K562 (cell line): Measurements from ENCODE around the gene WDCP. TPM values are rescaled to one million over a fixed set of nuclear protein-coding genes. Genes with fewer than 3 reads are reported as not detected.

Experiments
- CBX2 ChIP-seq: fragments of 200-600 bp; sonication (generic); IDR thresholded peaks from one replicate; pipeline ENCODE4 v1.6.1; 2012; ENCODE audit warnings: mild to moderate bottlenecking, low read length, inconsistent platforms; ENCODE audit not compliant: insufficient read depth, poor library complexity, severe bottlenecking
- CHAMP1 ChIP-seq: fragments of 450-650 bp; IDR thresholded peaks from 2 replicates; pipeline ENCODE4 v1.6.1; 2016; ENCODE audit warnings: mild to moderate bottlenecking
- MBD2 ChIP-seq: sonication (generic); IDR thresholded peaks from 2 replicates; pipeline ENCODE4 v1.6.1; 2016; ENCODE audit warnings: low read depth, borderline replicate concordance
- NFE2 ChIP-seq: IDR thresholded peaks from 2 replicates; pipeline ENCODE4 v1.6.1; 2014; ENCODE audit warnings: antibody characterized with exemption, low read depth
- PRMT5 ChIP-seq: sonication (generic); formaldehyde crosslinking; IDR thresholded peaks from 2 replicates; pipeline ENCODE4 v1.5.0; 2020; ENCODE audit warnings: missing genetic modification reagents
- REST ChIP-seq, 2 experiments: fragments of 450-650 bp; formaldehyde crosslinking in 1 of 2; IDR thresholded peaks; 2 replicates each; pipeline versions ENCODE4 v1.4.0 to v1.6.1; 2014 to 2020; ENCODE audit warnings: mild to moderate bottlenecking in 2 of 2, borderline replicate concordance in 1 of 2, low read depth in 1 of 2
- ZC3H8 ChIP-seq: fragments of 450-650 bp; IDR thresholded peaks from 2 replicates; pipeline ENCODE4 v1.6.1; 2017
- polyA plus RNA-seq, 8 experiments: library from polyadenylated mRNA; depleted of rRNA in 4 of 8; stranded (reverse) in 5 of 8; unstranded in 3 of 8; fragments of >200 nt; fragmentation: Nextera tagmentation in 2 of 8; fragmentation: Illumina TruSeq in 1 of 8; extraction: Ambion mirVana in 2 of 8; extraction: Trizol in 1 of 8; gene quantifications; 2 replicates each; pipeline versions ENCODE4 v1.2.1 to v1.2.3, GENCODE V29; 2011 to 2014; ENCODE audit warnings: inconsistent platforms in 1 of 8, missing spikeins in 1 of 8
- total RNA-seq, 7 experiments: library from RNA; depleted of rRNA in 6 of 7; stranded (reverse); fragments of >200 nt in 6 of 7; fragmentation: Illumina TruSeq in 2 of 7; extraction: Trizol in 2 of 7; gene quantifications; 2 replicates each; pipeline versions ENCODE4 v1.2.1 to v1.2.3, GENCODE V29; 2011 to 2021; ENCODE audit warnings: low replicate concordance in 1 of 7
- TF ChIP-seq, protein P1 (sequence below): fragments of 250-450 bp; sonication (Bioruptor Pico); IDR thresholded peaks from 2 replicates; pipeline ENCODE4 v1.5.1; 2021; ENCODE audit warnings: mild to moderate bottlenecking
- TF ChIP-seq, protein P2 (sequence below): fragments of 450-650 bp; IDR thresholded peaks from 2 replicates; pipeline ENCODE4 v1.6.1; 2016; ENCODE audit warnings: borderline replicate concordance
- TF ChIP-seq, protein P3 (sequence below): fragments of 450-650 bp; formaldehyde crosslinking; IDR thresholded peaks from 2 replicates; pipeline ENCODE4 v1.4.0; 2022; ENCODE audit warnings: mild to moderate bottlenecking, moderate library complexity

WDCP gene
- total and polyA plus RNA-seq, 9 of the 15 experiments (the other 6 are each of a cell fraction or from before 2014, with no cell fraction given): 10.1 to 41.4 (median 21.8) TPM

GRCh38 chr2:24075915-24076848 is 29.0 kb upstream of the WDCP start, which contains the start of gene SF3B6 (continued):
- TF ChIP-seq REST (IDR thresholded peaks at IDR 0.05; ENCODE audit: borderline replicate concordance): no peak
- TF ChIP-seq REST (CRISPR knock-in tag; IDR thresholded peaks at IDR 0.05; ENCODE audit: low read depth): peak; percentile 69; the same call in 1 of the 2 replicates
- TF ChIP-seq, protein P1, sequence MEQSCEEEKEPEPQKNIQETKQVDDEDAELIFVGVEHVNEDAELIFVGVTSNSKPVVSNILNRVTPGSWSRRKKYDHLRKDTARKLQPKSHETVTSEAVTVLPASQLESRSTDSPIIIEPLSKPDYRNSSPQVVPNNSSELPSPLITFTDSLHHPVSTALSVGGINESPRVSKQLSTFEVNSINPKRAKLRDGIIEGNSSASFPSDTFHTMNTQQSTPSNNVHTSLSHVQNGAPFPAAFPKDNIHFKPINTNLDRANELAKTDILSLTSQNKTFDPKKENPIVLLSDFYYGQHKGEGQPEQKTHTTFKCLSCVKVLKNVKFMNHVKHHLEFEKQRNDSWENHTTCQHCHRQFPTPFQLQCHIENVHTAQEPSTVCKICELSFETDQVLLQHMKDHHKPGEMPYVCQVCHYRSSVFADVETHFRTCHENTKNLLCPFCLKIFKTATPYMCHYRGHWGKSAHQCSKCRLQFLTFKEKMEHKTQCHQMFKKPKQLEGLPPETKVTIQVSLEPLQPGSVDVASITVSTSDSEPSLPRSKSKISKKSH: no peak
- TF ChIP-seq, protein P2, sequence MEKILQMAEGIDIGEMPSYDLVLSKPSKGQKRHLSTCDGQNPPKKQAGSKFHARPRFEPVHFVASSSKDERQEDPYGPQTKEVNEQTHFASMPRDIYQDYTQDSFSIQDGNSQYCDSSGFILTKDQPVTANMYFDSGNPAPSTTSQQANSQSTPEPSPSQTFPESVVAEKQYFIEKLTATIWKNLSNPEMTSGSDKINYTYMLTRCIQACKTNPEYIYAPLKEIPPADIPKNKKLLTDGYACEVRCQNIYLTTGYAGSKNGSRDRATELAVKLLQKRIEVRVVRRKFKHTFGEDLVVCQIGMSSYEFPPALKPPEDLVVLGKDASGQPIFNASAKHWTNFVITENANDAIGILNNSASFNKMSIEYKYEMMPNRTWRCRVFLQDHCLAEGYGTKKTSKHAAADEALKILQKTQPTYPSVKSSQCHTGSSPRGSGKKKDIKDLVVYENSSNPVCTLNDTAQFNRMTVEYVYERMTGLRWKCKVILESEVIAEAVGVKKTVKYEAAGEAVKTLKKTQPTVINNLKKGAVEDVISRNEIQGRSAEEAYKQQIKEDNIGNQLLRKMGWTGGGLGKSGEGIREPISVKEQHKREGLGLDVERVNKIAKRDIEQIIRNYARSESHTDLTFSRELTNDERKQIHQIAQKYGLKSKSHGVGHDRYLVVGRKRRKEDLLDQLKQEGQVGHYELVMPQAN: peak; percentile 85
- TF ChIP-seq NFE2: peak; percentile 43; the same call in 1 of the 2 replicates
- peak; percentile 23; the same call in 1 of the 2 replicates for TF ChIP-seq ZC3H8
- TF ChIP-seq MBD2: peak; percentile 90
- TF ChIP-seq, protein P3, sequence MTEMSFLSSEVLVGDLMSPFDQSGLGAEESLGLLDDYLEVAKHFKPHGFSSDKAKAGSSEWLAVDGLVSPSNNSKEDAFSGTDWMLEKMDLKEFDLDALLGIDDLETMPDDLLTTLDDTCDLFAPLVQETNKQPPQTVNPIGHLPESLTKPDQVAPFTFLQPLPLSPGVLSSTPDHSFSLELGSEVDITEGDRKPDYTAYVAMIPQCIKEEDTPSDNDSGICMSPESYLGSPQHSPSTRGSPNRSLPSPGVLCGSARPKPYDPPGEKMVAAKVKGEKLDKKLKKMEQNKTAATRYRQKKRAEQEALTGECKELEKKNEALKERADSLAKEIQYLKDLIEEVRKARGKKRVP (CRISPR knock-in tag): no peak
- no peak for TF ChIP-seq CBX2
- TF ChIP-seq PRMT5: no peak
- peak; percentile 37; the same call in 1 of the 2 replicates for TF ChIP-seq CHAMP1
